Renal cortical epithelial cell (primary cell): ENCODE data around the gene KCND2. TPM values are rescaled to one million over a fixed set of nuclear protein-coding genes. Genes with fewer than 3 reads are reported as not detected.
"Not testable (repeated sequence)": the region's sequence is repeated elsewhere in the genome, so short reads cannot be mapped to it uniquely, and the experiment has no call there.

Experiments
- DNase-seq: peaks from one replicate; pipeline ENCODE4 v3.0.0-alpha.2; 2011; ENCODE audit warnings: low read depth
- total RNA-seq: library from RNA; depleted of rRNA; stranded (reverse); fragments of >200 nt; gene quantifications from 2 replicates; pipeline ENCODE4 v1.2.3, GENCODE V29; 2014

The KCND2 gene
- total RNA-seq, 1 donor from 2014 or later: 0.05 TPM

DNA sequence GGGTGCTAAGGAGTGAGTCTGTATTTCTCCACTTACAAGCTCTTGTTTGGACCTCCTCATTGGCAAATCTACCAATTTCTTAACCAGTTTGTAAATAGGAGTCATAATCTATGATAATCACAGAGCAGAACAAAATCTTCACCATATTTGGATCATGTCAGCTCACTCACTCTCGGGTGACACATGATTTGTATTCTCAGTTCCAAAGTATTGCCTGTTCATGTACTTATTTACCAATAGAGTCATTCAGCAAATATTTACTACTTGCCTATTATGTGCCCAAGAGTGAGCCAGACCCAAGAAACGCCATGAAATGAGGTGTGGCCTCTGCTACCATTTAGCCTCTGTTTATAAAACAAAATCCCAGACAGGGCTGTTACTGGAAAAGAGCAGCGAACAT, 470.2 kb downstream of the KCND2 start:
- peak; percentile 76 for DNase-seq

- DNase-seq: no peak
These were observed 487.1 kb downstream of the KCND2 start for GRCh38 chr7:120760050-120760449.

DNA sequence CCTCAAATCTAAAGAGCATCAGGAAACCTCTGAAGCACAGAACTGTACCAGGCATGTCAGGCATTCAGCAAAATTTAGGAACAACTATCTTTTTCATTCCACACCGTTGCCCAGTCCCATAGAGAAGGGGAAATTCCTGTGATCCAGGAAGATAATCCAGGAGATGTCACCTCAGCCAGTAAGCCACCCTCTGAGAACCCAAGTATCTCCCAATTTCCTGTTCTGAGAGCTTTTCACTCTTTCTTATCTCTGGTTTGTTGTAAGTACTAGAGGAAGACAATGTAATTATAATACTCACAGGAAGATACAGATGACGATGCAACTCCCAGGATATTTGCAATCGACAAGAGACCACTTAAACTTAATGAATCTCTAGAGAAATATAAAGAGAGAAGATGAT, 487.9 kb downstream of the KCND2 start:
- DNase-seq: no peak

DNA sequence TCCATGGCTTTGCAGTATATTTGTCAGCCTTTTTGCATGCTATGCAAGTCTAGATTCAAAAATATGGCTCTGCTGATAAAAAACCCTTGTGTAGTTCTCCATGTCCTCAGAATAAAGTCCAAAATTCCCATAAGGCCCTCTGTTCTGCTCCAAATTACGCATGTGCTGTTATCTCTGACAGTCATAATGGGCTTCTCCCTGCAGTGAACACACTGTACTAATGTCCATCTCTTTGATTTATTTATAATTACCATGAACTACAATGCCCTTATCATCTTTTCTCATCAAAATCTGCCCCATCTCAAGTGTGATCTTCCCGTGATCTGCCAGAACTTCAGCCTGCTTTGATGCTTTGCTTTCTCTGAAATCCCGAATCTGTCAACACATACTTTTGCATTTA, 497.2 kb downstream of the KCND2 start:
- DNase-seq: no peak

- no peak for DNase-seq
These were observed 501.5 kb downstream of the KCND2 start for GRCh38 chr7:120774481-120774880.

- no peak for DNase-seq
These were observed 502.8 kb downstream of the KCND2 start for GRCh38 chr7:120775755-120776154.

DNA sequence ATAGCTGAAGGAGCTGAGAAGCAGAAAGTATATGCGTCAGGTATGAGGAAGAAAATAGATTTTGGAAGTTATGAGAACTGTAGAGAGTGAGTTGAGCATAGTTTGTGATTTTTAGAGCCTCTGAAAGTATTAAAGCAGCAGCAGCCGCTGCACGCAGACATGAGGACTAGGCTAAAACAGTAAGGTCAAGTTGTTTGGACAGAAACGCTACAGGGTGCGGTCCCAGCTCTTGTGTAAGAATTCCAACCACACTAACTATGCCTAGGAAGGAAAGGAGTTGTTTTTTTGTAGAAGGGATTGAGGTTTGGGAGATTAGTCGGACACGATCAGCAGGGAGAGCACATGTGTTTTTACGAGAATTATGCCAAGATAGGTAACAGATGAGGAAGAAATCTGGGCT, 506.1 kb downstream of the KCND2 start:
- DNase-seq: not testable (repeated sequence)

GRCh38 chr7:120780451-120780850, 507.5 kb downstream of the KCND2 start:
- not testable (repeated sequence) for DNase-seq

DNA sequence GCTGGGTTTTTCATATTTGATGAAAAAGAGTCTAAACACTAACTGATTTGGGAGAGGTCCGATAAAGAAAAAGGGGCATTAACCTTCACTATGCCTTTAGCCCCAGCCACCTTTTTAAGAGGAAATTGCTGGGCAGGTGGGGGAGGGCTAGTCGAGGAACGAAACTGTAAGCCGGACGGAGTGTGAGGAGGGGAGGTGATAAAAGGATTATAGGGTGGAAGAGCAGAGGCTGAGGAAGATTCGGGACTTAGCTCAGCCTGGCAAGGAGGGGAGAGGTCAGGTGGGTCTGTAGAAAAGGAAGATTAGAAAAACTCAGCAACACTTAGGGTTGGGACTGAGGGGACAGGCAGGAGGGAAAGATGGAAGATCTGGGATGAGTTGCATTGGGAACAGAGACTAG, 508.0 kb downstream of the KCND2 start:
- DNase-seq: no peak

DNA sequence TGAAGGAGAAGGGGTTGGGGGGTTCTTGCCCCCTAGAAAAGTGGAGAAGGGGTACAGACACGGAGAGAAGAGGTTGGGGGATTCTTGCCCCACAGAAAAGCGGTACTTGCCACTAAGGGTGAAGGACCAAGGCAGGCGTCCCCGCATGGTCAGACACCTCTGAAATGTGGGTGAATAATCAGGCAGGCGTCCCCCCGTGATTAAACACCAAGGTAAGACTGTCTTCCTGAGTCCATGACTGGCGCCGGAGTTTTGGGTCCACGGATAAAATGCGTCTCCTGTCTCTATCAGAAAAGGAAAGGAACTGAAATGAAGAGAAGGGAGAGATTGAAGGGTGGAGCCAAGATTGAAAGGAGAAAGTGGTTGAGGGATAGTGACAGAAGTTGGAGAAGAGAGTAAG, 508.9 kb downstream of the KCND2 start:
- DNase-seq: not testable (repeated sequence)

GRCh38 chr7:120783273-120783672, 510.3 kb downstream of the KCND2 start:
- no peak for DNase-seq

GRCh38 chr7:120783721-120784120, 510.7 kb downstream of the KCND2 start:
- no peak for DNase-seq

GRCh38 chr7:120785095-120785494, 512.1 kb downstream of the KCND2 start:
- DNase-seq: no peak

DNA sequence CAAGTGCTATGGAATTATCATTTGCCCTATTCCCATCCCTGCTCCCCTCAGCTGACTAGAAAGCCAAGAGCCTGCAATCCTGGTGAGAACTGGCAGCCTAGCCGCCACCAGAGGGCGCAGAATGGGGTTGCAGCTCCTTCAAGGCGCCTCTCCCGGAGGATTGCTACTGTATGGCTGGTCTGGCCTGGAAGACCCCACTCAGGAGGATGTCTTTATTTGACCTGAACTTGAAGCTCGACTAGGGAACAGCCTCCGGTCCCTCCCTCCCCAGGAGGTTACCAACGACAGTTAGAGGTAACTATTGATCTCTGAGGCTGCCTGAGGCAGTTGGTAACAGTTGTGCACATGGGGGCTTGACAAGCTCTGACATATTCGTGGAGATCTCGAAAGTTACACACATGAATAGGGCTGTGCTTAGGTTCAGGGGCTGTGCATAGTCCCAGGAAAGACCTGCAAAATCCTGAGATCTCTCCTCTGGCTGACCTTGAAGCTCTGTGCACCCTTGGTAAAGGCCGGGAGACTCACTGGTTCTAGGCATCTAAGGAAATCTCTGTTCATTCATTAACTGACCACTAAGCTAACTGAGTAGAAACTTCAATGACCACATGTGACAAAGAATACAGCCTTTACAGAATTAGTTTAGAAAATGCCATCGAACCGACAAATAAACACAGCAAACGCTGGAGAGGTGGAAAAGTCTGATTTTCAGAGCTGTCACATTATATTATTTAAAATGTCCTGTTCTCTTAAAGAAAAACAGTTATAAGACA, 519.3 kb downstream of the KCND2 start:
- peak; percentile 63 for DNase-seq

DNA sequence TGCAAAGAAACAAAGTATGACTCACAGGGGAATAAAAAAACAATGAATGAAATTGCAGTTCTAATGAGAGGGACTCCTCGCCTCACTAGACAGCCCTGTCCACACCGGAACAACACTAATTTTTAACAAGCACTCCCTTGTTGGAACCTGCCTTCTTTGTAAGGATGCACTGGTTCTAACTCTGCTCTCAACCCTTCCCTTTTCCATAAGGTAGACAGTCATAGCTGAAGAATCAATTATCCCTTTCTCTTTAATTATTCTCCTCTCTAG, 519.8 kb downstream of the KCND2 start:
- DNase-seq: peak; percentile 90

DNA sequence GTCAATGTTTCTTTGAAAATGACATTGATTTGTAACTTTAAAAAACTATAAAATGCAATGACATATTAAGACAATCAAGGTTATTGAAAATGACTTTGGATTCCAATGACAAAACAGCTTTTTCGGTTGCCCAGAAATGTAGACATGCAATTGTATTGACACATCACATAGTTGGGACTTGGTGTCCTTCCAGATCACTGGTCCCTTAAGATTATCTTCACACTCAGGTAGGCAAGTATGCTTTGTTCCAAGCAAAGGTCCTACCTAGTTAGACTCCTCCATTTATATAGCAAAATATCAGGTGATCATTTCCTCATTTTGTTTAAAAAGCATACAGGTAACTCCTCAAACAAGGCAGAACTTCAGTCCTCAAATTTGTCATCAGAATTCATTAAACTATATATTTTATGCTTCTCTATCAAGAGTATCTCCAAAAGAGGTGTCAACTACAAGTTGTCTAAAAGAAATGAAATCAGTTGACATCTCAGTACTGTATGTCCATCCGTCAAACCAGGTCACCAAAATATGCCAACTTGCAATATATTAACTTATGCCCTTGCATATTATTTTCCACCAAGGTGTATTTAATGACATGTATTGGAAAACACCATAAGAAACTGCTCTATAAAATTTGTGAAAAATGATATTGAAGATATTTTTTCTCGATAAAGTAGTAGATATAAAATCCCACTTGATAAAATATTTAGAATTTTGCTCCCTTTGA, 520.4 kb downstream of the KCND2 start:
- peak; percentile 48 for DNase-seq

GRCh38 chr7:120794106-120794729, 521.2 kb downstream of the KCND2 start:
- peak; percentile 41 for DNase-seq

DNA sequence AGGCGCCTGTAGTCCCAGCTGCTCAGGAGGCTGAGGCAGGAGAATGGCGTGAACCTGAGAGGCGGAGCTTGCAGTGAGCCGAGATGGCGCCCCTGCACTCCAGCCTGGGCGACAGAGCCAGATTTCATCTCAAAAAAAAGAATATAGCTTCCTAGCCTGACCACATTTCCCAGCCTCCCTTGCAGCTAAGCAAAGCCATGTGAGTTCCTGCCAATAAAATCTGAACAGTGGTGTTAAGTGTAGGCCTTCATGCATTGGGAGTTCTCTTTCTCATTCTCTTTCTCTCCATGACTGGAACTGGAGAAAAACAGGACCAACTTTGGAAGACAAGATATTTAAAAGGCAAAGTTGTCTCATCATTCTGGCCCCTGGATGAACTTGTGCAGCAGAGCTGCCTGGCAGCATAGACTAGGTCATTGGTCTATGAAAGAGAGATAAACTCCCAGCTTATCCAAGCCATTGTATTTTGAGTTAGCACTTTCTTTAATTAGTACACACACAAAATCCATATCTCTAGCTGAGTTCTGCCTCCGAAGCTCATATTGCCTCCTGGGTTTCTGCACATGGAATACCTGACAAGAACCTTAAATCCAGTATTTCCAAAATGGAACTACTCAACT, 524.2 kb downstream of the KCND2 start:
- DNase-seq: no peak

- DNase-seq: no peak
These were observed 526.2 kb downstream of the KCND2 start for GRCh38 chr7:120799147-120799546.
